Measurements from ENCODE around the gene NEK9. TPM values are rescaled to one million over a fixed set of nuclear protein-coding genes. Genes with fewer than 3 reads are reported as not detected.

The NEK9 gene
- total and polyA plus RNA-seq, 9 of the 15 experiments (the other 6 are each of a cell fraction or from before 2014, with no cell fraction given) = 2.8 to 39.6 (median 19.8) TPM

GRCh38 chr14:75155169-75155568, 28.3 kb upstream of the NEK9 start:
- H4K20me1 ChIP-seq (replicated peaks; ENCODE audit: control insufficient read depth, insufficient read depth, low read length) = no peaks in the 10 kb centered on the region; the same call in 1 of the 2 replicates
- no peak overlapping the region for H3K27ac ChIP-seq (ENCODE audit: extremely low read depth, low read depth, low read length)
- intact Hi-C loops (cut with micrococcal nuclease) (no loop called here), in situ Hi-C loops (cut with MboI) (no loop called here)
- no peaks in the 10 kb centered on the region; a peak in 2 of 5 replicates for H3K4me1 ChIP-seq (replicated peaks in 1 of 2; ENCODE audit: control insufficient read depth in 2 of 2, insufficient read depth in 2 of 2, low read length in 2 of 2)
- DNase-seq (ENCODE audit: extremely low read depth in 1 of 4, low spot score in 3 of 4) = no peak
- no peak for ATAC-seq
- peaks cover 36% of the 10 kb centered on the region for H3K79me2 ChIP-seq (ENCODE audit: control insufficient read depth, insufficient read depth, low read length)
- no peaks in the 10 kb centered on the region for H3K9me1 ChIP-seq (ENCODE audit: control insufficient read depth, insufficient read depth, low read length)
- H3K9me3 ChIP-seq (replicated peaks; ENCODE audit: control insufficient read depth, insufficient read depth, low read depth, low read length) = no peaks in the 10 kb centered on the region
- no peak overlapping the region for H3K9ac ChIP-seq (ENCODE audit: insufficient read depth in 1 of 2, low read depth in 2 of 2, low read length in 2 of 2)
- no peak overlapping the region for H3K4me2 ChIP-seq (ENCODE audit: insufficient read depth, low read length)
- no peak for FAIRE-seq
- H2AFZ ChIP-seq (ENCODE audit: low read depth, low read length) = no peak overlapping the region
- POLR2A ChIA-PET = interaction anchor here (0.7 kb wide), 1 partner anchor 294 kb away, joined by 3 read pairs; no protein-coding TSS in a partner anchor
- BruUV-seq (replicated peaks) = no TSS peak
- CTCF ChIA-PET (ENCODE audit: low intra/inter-chr PET ratio) = no interaction called here
- H3K27me3 ChIP-seq (ENCODE audit: control insufficient read depth in 2 of 2, insufficient read depth in 2 of 2, low read length in 2 of 2) = no peaks in the 10 kb centered on the region
- peaks cover 17% of the 10 kb centered on the region; the same call in 2 of the 3 replicates for H3K36me3 ChIP-seq (ENCODE audit: control insufficient read depth, insufficient read depth, low read length)
- TF ChIP-seq E2F4 (CRISPR knock-in tag; IDR thresholded peaks at IDR 0.05; ENCODE audit: low read depth) (no peak), ZBTB33 (CRISPR knock-in tag; IDR thresholded peaks at IDR 0.05) (no peak), HES1 (IDR thresholded peaks at IDR 0.05; ENCODE audit: low read depth) (no peak), ZNF707 (CRISPR knock-in tag; conservative IDR thresholded peaks at IDR 0.05) (no peak), TAF1 (IDR thresholded peaks at IDR 0.05; ENCODE audit: control insufficient read depth, extremely low read depth, insufficient read depth, low read length, severe bottlenecking) (no peak), POLR3A (IDR thresholded peaks at IDR 0.05; ENCODE audit: borderline replicate concordance, extremely low read depth, insufficient read depth, insufficient read length) (no peak), CCNT2 (IDR thresholded peaks at IDR 0.05; ENCODE audit: borderline replicate concordance, extremely low read depth, insufficient read length, low read depth, low read length) (no peak), GATAD2B (IDR thresholded peaks at IDR 0.05; ENCODE audit: borderline replicate concordance) (no peak), EZH2 (IDR thresholded peaks at IDR 0.05; ENCODE audit: borderline replicate concordance, low read depth, low read length) (no peak), TBP (optimal IDR thresholded peaks at IDR 0.05; ENCODE audit: low read depth, low read length) (no peak), CBX2 (IDR thresholded peaks at IDR 0.05; ENCODE audit: insufficient read depth, low read length, poor library complexity, severe bottlenecking) (no peak), SMC3 (conservative IDR thresholded peaks at IDR 0.05; ENCODE audit: insufficient read depth, low read depth, low read length) (no peak), ZNF133 (CRISPR knock-in tag; IDR thresholded peaks at IDR 0.05) (no peak), ZNF124 (CRISPR knock-in tag; IDR thresholded peaks at IDR 0.05) (no peak), ZC3H8 (IDR thresholded peaks at IDR 0.05) (no peak), ZBTB12 (CRISPR knock-in tag; IDR thresholded peaks at IDR 0.05) (no peak)
- TF ChIP-seq, protein P1, sequence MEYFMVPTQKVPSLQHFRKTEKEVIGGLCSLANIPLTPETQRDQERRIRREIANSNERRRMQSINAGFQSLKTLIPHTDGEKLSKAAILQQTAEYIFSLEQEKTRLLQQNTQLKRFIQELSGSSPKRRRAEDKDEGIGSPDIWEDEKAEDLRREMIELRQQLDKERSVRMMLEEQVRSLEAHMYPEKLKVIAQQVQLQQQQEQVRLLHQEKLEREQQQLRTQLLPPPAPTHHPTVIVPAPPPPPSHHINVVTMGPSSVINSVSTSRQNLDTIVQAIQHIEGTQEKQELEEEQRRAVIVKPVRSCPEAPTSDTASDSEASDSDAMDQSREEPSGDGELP (CRISPR knock-in tag; IDR thresholded peaks at IDR 0.05; ENCODE audit: borderline replicate concordance) = no peak
- WGBS (ENCODE audit: insufficient coverage, low coverage, missing lambda C conversion rate) = 77% methylated on average over 3 of the region's 3 CpGs
- no peak overlapping the region for H3K4me3 ChIP-seq
